GM21447 (cell line): ENCODE measurements around the gene ADH4.
"Not testable (repeated sequence)": the region's sequence is repeated elsewhere in the genome, so short reads cannot be mapped to it uniquely, and the experiment has no call there.

Experiments
- ATAC-seq: cut with Tn5 transposase; IDR thresholded peaks from one replicate; pipeline ENCODE4 v1.9.1; 2021; ENCODE audit not compliant: unreplicated experiment

The ADH4 gene

DNA sequence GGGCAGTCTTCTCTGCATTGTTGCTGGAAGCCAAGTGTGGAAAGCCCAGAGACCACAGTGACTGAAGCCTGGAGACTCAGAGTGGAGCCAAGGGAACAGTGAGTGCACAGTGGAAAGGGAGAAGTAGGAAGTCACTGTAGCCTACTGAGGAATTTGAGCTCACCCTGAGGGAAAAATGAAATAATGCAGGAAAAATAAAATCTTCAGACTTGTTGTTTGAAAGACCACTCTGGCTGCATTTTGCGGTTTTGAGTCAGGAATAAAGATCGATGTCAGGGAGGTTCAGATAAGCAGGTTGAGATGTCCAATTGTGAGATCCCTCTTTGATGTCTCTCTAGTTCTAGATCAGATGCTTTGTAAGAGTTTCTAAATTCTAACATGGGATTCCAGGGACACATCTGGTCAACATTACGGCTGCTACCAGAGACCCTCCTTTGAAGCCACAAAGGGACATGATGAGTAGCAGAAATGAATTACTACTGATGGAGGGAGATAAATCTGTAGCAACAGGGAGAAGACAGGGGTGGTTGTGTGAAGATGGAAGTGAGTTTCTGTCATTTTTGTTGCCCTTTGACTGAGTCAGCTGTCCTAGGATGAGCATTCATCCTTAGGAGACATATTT is 8.4 kb downstream of the ADH4 start:
- ATAC-seq = no peak

- no peak for ATAC-seq
Observed at GRCh38 chr4:99134586-99134985, 9.5 kb downstream of the ADH4 start.

DNA sequence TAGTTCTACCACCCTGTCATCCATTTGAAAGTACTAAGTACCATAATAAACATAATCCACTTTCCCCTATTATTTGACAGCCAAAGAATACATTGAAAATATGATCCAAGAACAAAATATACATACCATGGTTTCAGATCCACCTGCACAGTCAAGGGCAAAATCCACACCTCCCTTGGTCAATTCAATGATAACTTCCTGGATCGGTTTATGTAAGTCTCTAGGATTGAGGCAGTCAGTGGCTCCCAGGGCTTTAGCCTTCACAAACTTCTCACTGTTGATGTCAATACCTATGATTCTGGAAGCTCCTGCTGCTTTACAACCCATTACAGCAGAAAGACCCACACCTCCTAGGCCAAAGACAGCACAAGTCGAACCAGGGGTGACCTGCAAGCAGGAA is 12.7 kb downstream of the ADH4 start:
- ATAC-seq = no peak

- ATAC-seq = no peak
Observed at GRCh38 chr4:99126376-99126775, 17.7 kb downstream of the ADH4 start.

GRCh38 chr4:99121008-99121407 is 23.1 kb downstream of the ADH4 start:
- ATAC-seq = no peak

- no peak for ATAC-seq
Observed at GRCh38 chr4:99120501-99120900, 23.6 kb downstream of the ADH4 start.

DNA sequence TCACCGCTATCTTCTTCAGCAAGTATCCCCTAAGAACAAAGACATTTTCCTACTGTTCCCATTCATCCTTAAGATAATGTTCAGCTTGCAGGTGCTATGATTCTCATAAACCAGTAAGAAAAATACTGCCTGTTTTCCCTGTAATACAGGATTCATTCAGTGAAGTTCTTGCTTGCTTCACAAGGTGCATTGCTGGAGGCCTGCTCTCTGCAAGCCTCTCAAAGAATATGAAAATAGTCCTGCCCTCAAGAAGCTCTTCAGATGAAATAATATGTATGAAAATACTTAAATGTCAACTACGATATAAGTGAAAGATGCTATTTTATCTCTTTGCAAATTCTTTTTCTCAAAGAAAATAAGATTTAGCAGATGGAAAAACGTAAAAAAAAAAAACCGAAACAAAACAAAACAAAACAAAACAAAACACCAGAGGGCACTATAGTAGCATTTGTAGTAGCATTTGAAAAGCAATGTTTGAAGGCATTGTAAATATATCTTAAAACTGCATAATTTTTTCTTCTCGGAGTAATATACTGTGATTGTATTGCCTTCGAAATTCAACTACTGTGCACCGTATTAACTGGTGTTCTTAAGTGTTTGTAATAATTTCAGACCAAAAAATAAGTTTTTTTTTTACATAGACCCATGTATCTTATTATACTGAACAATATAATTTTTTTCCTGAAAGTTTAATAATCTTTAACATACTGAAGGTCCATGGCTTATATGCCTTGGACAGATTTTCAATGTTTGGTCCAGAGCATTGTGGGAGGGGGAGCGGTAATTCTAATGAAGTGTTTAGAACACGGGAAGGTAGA is 26.0 kb downstream of the ADH4 start:
- no peak for ATAC-seq

DNA sequence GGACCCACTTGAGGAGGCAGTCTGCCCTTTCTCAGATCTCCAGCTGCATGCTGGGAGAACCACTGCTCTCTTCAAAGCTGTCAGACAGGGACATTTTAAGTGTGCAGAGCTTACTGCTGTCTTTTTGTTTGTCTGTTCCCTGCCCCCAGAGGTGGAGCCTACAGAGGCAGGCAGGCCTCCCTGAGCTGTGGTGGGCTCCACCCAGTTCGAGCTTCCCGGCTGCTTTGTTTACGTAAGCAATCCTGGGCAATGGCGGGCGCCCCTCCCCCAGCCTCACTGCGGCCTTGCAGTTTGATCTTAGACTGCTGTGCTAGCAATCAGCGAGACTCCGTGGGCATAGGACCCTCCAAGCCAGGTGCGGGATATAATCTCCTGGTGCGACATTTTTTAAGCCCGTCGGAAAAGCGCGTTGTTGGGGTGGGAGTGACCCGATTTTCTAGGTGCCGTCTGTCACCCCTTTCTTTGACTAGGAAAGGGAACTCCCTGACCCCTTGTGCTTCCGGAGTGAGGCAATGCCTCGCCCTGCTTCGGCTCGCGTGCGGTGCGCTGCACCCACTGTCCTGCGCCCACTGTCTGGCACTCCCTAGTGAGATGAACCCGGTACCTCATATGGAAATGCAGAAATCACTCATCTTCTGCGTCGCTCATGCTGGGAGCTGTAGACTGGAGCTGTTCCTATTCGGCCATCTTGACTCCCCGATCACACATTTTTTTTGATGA is 26.8 kb downstream of the ADH4 start:
- ATAC-seq = not testable (repeated sequence)

DNA sequence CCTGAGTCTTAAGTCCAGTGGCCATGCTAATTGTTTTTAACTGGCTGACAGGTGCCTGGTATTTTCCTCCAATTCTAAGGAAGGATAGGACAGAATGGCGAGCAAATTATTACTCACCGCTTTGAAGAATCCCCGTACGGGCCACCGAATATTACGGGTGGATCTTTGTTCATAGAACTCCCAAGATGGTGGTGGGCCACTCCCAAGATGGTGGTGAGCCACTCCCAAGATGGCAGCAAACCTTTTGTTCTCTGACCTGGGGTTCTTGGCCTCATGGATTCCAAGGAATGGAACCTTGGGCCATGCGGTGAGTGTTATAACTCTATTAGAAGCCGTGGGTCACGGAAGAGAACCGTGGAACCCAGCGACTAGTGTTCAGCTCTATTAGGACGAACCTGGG is 34.8 kb downstream of the ADH4 start:
- ATAC-seq = not testable (repeated sequence)

DNA sequence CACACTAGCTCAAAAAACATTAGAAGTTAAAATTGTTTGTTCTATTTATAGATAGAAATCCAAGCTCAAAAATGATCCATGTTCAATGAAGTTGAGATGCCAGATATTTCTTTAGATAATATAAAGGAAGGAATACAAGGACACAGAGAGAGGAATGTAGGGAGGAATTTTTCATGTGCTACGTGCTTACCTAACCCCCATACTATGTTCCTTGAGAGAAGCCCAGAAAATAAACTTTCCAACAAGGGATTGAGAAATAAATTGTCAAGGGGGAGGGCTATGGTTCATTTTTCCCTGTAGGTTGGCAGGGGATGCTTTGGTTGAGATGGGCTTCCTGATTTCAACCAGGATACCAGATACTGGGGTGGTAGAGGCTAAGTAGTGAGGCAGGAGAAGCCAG is 39.9 kb downstream of the ADH4 start:
- no peak for ATAC-seq

DNA sequence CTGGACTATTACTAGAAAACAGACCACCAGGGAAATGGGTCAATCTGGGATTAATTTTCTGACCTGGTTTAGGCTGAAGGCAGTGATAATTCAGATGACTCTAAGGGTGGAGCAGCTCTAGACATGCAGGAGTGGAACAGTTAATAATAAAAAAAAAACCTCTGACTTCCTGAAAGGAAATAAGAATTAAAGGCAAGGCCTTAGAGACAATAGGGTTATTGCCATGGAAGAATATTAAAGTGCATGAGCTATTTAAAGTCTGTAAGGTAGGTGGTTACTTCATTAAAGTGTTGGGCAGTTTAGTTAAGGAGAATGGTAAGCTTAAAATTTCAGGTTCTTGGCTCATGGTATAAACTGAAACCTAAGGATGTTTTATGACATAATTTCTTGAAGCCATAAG is 40.9 kb downstream of the ADH4 start:
- no peak for ATAC-seq

DNA sequence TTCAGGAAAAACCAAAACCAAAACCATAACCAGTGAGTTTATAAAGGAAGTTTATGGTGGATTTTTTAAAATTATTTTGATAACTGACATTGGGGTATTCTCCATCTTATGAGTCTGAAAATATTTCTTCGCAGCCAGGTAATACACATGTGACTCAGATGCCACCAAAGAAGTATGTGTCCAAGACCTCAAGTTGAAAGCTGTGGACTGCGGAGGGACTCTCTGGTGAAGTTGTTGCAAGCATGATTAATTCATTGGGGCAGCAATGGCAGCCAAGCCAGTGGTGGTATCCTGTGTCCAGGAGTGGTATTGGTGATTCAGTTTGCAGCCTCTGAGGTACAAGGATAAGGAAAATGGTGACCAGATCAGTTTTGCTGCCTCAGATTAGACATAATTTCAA is 41.5 kb downstream of the ADH4 start:
- no peak for ATAC-seq

- no peak for ATAC-seq
Observed at GRCh38 chr4:99100876-99101275, 43.2 kb downstream of the ADH4 start.

- ATAC-seq = not testable (repeated sequence)
Observed at GRCh38 chr4:99099814-99100213, 44.3 kb downstream of the ADH4 start.

- no peak for ATAC-seq
Observed at GRCh38 chr4:99099311-99099710, 44.8 kb downstream of the ADH4 start.

DNA sequence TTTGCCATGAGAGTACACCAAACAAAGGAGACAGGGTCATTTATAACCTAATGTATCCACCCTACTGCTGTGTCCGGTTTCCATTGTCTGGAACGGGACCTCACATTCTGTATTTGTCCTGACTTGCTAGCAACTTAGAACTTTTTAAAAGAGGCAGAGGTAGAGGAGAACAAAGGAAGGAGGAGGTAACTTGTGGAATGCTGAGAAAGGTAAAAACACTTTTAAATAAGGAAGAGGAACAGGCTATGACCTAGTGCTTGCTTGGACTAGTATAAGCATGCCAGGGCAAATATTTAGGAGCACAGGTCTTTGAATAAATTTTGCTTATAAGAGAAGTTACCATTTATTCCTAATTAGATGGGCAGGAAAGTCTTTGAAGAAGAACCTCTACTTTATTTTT is 52.3 kb downstream of the ADH4 start:
- not testable (repeated sequence) for ATAC-seq

- no peak for ATAC-seq
Observed at GRCh38 chr4:99091216-99091575, 52.9 kb downstream of the ADH4 start.

GRCh38 chr4:99090481-99091215 is 53.4 kb downstream of the ADH4 start:
- ATAC-seq = no peak

GRCh38 chr4:99088481-99089365 is 55.4 kb downstream of the ADH4 start, which contains the start of gene ADH5:
Gene ADH5 (minus strand): TSS chr4:99088788. CDS start chr4:99088700, 88 bp downstream.
- peak; percentile 90 for ATAC-seq

- ATAC-seq = peak; percentile 32
Observed at GRCh38 chr4:99088023-99088449, 56.1 kb downstream of the ADH4 start.
